ENCODE measurements around the gene LHPP. TPM values are rescaled to one million over a fixed set of nuclear protein-coding genes. Genes with fewer than 3 reads are reported as not detected.

Gene LHPP
- total RNA-seq, 1 donor from 2014 or later, result 24.5 TPM

- Mint-ChIP-seq H3K27me3 (ENCODE audit: insufficient read depth, low read depth) (peaks cover 2% of the 10 kb centered on the region), H3K4me1 (no peaks in the 10 kb centered on the region), H3K27ac (no peak overlapping the region), H3K4me3 (no peak overlapping the region), H3K36me3 (peaks cover 3% of the 10 kb centered on the region), H3K9me3 (no peaks in the 10 kb centered on the region)
- no peak for DNase-seq (ENCODE audit: low spot score)
- no peak overlapping the region for H3K9ac ChIP-seq
- TF ChIP-seq EZH2 (IDR thresholded peaks at IDR 0.05) (no peak), CTCF (IDR thresholded peaks at IDR 0.05) (no peak), EZH2phosphoT487 (IDR thresholded peaks at IDR 0.05) (no peak)
- H3K4me3 ChIP-seq, result no peak overlapping the region
- no peaks in the 10 kb centered on the region for H3F3A ChIP-seq (ENCODE audit: low read depth)
- no peaks in the 10 kb centered on the region for H3K9me3 ChIP-seq (ENCODE audit: low read depth)
- H3K27me3 ChIP-seq, result no peaks in the 10 kb centered on the region
- no peak overlapping the region for H3K4me2 ChIP-seq
- H3K36me3 ChIP-seq, result no peaks in the 10 kb centered on the region
- no peak overlapping the region for H2AFZ ChIP-seq (replicated peaks)
- H3K79me2 ChIP-seq (ENCODE audit: low read depth), result peaks cover 19% of the 10 kb centered on the region
- no peaks in the 10 kb centered on the region for H3K4me1 ChIP-seq
- no peak overlapping the region for H3K27ac ChIP-seq
- peaks cover 51% of the 10 kb centered on the region for H4K20me1 ChIP-seq (ENCODE audit: low read depth)
Measured at GRCh38 chr10:124660404-124661125, 198.9 kb downstream of the LHPP start.

- Mint-ChIP-seq H3K4me1 (no peaks in the 10 kb centered on the region), H3K27me3 (ENCODE audit: insufficient read depth, low read depth) (peaks cover 2% of the 10 kb centered on the region), H3K4me3 (no peak overlapping the region), H3K36me3 (no peaks in the 10 kb centered on the region), H3K9me3 (no peaks in the 10 kb centered on the region), H3K27ac (no peak overlapping the region)
- H3K79me2 ChIP-seq (ENCODE audit: low read depth), result peaks cover 19% of the 10 kb centered on the region
- no peak overlapping the region for H3K4me3 ChIP-seq
- H3K27me3 ChIP-seq, result no peaks in the 10 kb centered on the region
- no peak for TF ChIP-seq CTCF (IDR thresholded peaks at IDR 0.05)
- TF ChIP-seq EZH2phosphoT487 (IDR thresholded peaks at IDR 0.05), result no peak
- no peak for TF ChIP-seq EZH2 (IDR thresholded peaks at IDR 0.05)
- no peak overlapping the region for H2AFZ ChIP-seq (replicated peaks)
- peaks cover 53% of the 10 kb centered on the region for H4K20me1 ChIP-seq (ENCODE audit: low read depth)
- no peaks in the 10 kb centered on the region for H3K9me3 ChIP-seq (ENCODE audit: low read depth)
- DNase-seq (ENCODE audit: low spot score), result no peak
- H3F3A ChIP-seq (ENCODE audit: low read depth), result no peaks in the 10 kb centered on the region
- H3K9ac ChIP-seq, result no peak overlapping the region
- H3K36me3 ChIP-seq, result no peaks in the 10 kb centered on the region
- no peak overlapping the region for H3K4me2 ChIP-seq
- H3K27ac ChIP-seq, result no peak overlapping the region
- no peaks in the 10 kb centered on the region for H3K4me1 ChIP-seq
Measured at GRCh38 chr10:124661660-124662180, 200.1 kb downstream of the LHPP start.

- no peaks in the 10 kb centered on the region for H3F3A ChIP-seq (ENCODE audit: low read depth)
- H3K4me1 Mint-ChIP-seq, result peaks cover 8% of the 10 kb centered on the region
- H3K36me3 ChIP-seq, result no peaks in the 10 kb centered on the region
- no peaks in the 10 kb centered on the region for H3K9me3 ChIP-seq (ENCODE audit: low read depth)
- no peak overlapping the region for H3K27ac Mint-ChIP-seq
- H4K20me1 ChIP-seq (ENCODE audit: low read depth), result peaks cover 52% of the 10 kb centered on the region
- no peak overlapping the region for H3K4me3 ChIP-seq
- H3K9me3 Mint-ChIP-seq, result no peaks in the 10 kb centered on the region
- H3K4me1 ChIP-seq, result peaks cover 8% of the 10 kb centered on the region
- peaks cover 31% of the 10 kb centered on the region for H3K79me2 ChIP-seq (ENCODE audit: low read depth)
- H3K4me2 ChIP-seq, result no peak overlapping the region
- H3K4me3 Mint-ChIP-seq, result no peak overlapping the region
- no peaks in the 10 kb centered on the region for H3K36me3 Mint-ChIP-seq
- no peak overlapping the region for H2AFZ ChIP-seq (replicated peaks)
- H3K27ac ChIP-seq, result no peak overlapping the region
- H3K9ac ChIP-seq, result no peak overlapping the region
- no peaks in the 10 kb centered on the region for H3K27me3 ChIP-seq
- TF ChIP-seq EZH2 (IDR thresholded peaks at IDR 0.05) (no peak), CTCF (IDR thresholded peaks at IDR 0.05) (no peak)
- DNase-seq (ENCODE audit: low spot score), result no peak
- H3K27me3 Mint-ChIP-seq (ENCODE audit: insufficient read depth, low read depth), result peaks cover 2% of the 10 kb centered on the region
Measured at GRCh38 chr10:124663228-124663627, 201.6 kb downstream of the LHPP start.

Other genes starting within 250 kb of the LHPP start
- gene OAT, start 42.9 kb upstream of the LHPP start, total RNA-seq (ENCODE audit: low replicate concordance), result 40.8 and 56.7 TPM in 2 replicates
- not detected in 2 replicates for gene NKX1-2, start 11.8 kb upstream of the LHPP start, total RNA-seq (ENCODE audit: low replicate concordance)

Measured in neural progenitor cell (in vitro differentiated cells).